Heart right ventricle (tissue), 16 donors: ENCODE data around the gene ANAPC16. TPM values are rescaled to one million over a fixed set of nuclear protein-coding genes. Genes with fewer than 3 reads are reported as not detected.
A peak's percentile ranks its signal among the peaks of the same experiment; 100 is the strongest.

Experiments used
- ATAC-seq, 8 donors: fragments of 200-7000 bp; cut with Tn5 transposase; one replicate each; pipeline ENCODE4 v1.9.1; 2020; ENCODE audit warnings: mild to moderate bottlenecking in 8 of 8, moderate library complexity in 8 of 8, moderate number of reproducible peaks in 1 of 8
- DNase-seq, 2 donors: peaks; one replicate each; pipeline ENCODE4 v3.0.0-alpha.2; 2020
- H3K27ac ChIP-seq, 10 donors: fragments of 200-600 bp; sonication (generic) in 2 of 10; one replicate each; pipeline versions ENCODE4 v1.5.0 to v1.8.0; 2020 to 2022; ENCODE audit warnings: mild to moderate bottlenecking in 3 of 10
- H3K27me3 ChIP-seq, 7 donors: fragments of 200-600 bp; one replicate each; pipeline ENCODE4 v1.8.0; 2021 to 2022; ENCODE audit warnings: mild to moderate bottlenecking in 2 of 7
- H3K36me3 ChIP-seq, 9 donors: fragments of 200-600 bp; sonication (generic) in 1 of 9; one replicate each; pipeline versions ENCODE4 v1.5.0 to v1.8.0; 2020 to 2022; ENCODE audit warnings: mild to moderate bottlenecking in 2 of 9
- H3K4me1 ChIP-seq, 9 donors: fragments of 200-600 bp; sonication (generic) in 1 of 9; one replicate each; pipeline versions ENCODE4 v1.5.0 to v1.8.0; 2020 to 2022; ENCODE audit warnings: mild to moderate bottlenecking in 4 of 9
- H3K4me3 ChIP-seq, 10 donors: fragments of 200-600 bp; sonication (generic) in 2 of 10; one replicate each; pipeline versions ENCODE4 v1.5.0 to v1.8.0; 2020 to 2022; ENCODE audit warnings: mild to moderate bottlenecking in 7 of 10, moderate library complexity in 2 of 10
- H3K9me3 ChIP-seq, 11 donors: fragments of 200-600 bp in 10 of 11; sonication (generic) in 2 of 11; one replicate each; pipeline versions ENCODE4 v1.5.0 to v1.8.0; 2013 to 2022; ENCODE audit warnings: mild to moderate bottlenecking in 2 of 11, control low read depth in 1 of 11, moderate library complexity in 1 of 11
- WGBS, 2 donors: extraction: QIAGEN DNeasy Blood & Tissue Kit; methylation state at CpG; one replicate each; pipeline ENCODE4 v1.1.7; 2013; ENCODE audit warnings: inconsistent platforms in 1 of 2; 5-methylcytosine and 5-hydroxymethylcytosine counted together
- intact Hi-C, 10 donors: fragments of 100-400 bp; cut with DNase I; formaldehyde crosslinking; loops; one replicate each; pipeline versions ENCODE4 v1.11.1 to v1.14.2; 2022
- polyA plus RNA-seq, 2 donors: library from polyadenylated mRNA; stranded (reverse); fragments of 200-250 nt; gene quantifications; one replicate each; pipeline ENCODE4 v1.2.3, GENCODE V29; 2013
- total RNA-seq, 10 donors: library from RNA; stranded (reverse); fragmentation: NEBNext Ultra II Directional in 3 of 10; extraction: Animal tissue kit (Norgen Biotek cat#: 25700) in 3 of 10; gene quantifications; one replicate each; pipeline versions ENCODE4 v1.2.1 to v1.2.4, GENCODE V29; 2021 to 2023
- TF ChIP-seq, protein P1 (sequence below), 9 donors: fragments of 200-600 bp; sonication (generic) in 2 of 9; IDR thresholded peaks; one replicate each; pipeline versions ENCODE4 v1.5.0 to v1.8.0; 2021 to 2022; ENCODE audit warnings: antibody characterized with exemption in 9 of 9, mild to moderate bottlenecking in 5 of 9, moderate library complexity in 1 of 9
- donor health status: Arrhythmogenic right ventricular cardiomyopathy.
- donor health status: ischemic (EF 13 %, LVEDD 7.1; RV severe dilation, severe dysfunction).
- donor health status: healthy with polysubstance abuse.
- donor health status: DM: no; HTN: yes; CAD: no.
- donor health status: DM: no; HTN: no; CAD: no.
- donor health status: ischemic (EF 25% LVEDD 6.9; RV normal size, moderate dysfunction).
- donor health status: ischemic (EF 25% LVEDD 5.7; RV mildly dilated, moderate dysfunction).
- donor health status: healthy.
- donor health status: DM: yes; HTN: yes; CAD: no.
- donor health status: Ischemic cardiomyopathy.
- donor health status: ischemic (EF 35%, LVEDD 5.7; RV mildly dilated, moderate dysfunction).
- donor health status: nonischemic (EF 11% LVEDD 7.7; RV severe dilation, severe dysfunction).
- donor health status: DM: yes; HTN: yes; CAD: no.
- donor health status: PGD.
- donor health status: ischemic (EF 29% LVEDD 5.4; RV normal size, mild dysfunction).
- donor health status: nonischemic (EF 23%, LVEDD 6.1; RV moderate dilation, normal function).

Gene ANAPC16
- total and polyA plus RNA-seq, 12 donors: 129 to 246 (median 206) TPM

DNA sequence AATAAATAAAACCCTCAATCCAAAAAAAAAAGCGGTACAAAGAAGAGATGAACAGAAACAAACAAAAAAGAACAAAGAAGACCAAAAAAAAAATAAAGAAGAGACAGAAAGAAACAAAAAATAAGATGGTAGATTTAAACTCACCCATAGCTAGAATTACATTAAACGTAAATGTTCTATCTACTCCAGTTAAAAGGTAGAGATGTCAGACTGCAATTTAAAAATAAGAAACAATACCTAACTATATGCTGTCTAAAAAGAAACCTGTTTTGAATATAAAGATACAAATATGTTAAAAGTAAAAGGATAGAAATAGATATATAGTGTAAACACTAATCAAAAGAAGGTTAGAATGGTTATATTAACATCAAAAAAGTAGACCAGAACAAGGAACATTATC is 31.7 kb upstream of the ANAPC16 start:
- Histone ChIP-seq H3K9me3 (peaks cover 0 to 14% (median 0%) of the 10 kb centered on the region in 11 donors), H3K4me3 (no peak overlapping the region), H3K27me3 (no peaks in the 10 kb centered on the region), H3K4me1 (peaks cover 0 to 21% (median 15%) of the 10 kb centered on the region in 9 donors), H3K36me3 (peaks cover 0 to 44% (median 0%) of the 10 kb centered on the region in 9 donors), H3K27ac (no peak overlapping the region)
- TF ChIP-seq, protein P1, sequence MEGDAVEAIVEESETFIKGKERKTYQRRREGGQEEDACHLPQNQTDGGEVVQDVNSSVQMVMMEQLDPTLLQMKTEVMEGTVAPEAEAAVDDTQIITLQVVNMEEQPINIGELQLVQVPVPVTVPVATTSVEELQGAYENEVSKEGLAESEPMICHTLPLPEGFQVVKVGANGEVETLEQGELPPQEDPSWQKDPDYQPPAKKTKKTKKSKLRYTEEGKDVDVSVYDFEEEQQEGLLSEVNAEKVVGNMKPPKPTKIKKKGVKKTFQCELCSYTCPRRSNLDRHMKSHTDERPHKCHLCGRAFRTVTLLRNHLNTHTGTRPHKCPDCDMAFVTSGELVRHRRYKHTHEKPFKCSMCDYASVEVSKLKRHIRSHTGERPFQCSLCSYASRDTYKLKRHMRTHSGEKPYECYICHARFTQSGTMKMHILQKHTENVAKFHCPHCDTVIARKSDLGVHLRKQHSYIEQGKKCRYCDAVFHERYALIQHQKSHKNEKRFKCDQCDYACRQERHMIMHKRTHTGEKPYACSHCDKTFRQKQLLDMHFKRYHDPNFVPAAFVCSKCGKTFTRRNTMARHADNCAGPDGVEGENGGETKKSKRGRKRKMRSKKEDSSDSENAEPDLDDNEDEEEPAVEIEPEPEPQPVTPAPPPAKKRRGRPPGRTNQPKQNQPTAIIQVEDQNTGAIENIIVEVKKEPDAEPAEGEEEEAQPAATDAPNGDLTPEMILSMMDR (IDR thresholded peaks at IDR 0.05): no peak
- 97 to 100% methylated on average over 2 of the region's 2 CpGs for WGBS, 2 donors
- no peak for ATAC-seq
- intact Hi-C loops: no loop called here
- no peak for DNase-seq

DNA sequence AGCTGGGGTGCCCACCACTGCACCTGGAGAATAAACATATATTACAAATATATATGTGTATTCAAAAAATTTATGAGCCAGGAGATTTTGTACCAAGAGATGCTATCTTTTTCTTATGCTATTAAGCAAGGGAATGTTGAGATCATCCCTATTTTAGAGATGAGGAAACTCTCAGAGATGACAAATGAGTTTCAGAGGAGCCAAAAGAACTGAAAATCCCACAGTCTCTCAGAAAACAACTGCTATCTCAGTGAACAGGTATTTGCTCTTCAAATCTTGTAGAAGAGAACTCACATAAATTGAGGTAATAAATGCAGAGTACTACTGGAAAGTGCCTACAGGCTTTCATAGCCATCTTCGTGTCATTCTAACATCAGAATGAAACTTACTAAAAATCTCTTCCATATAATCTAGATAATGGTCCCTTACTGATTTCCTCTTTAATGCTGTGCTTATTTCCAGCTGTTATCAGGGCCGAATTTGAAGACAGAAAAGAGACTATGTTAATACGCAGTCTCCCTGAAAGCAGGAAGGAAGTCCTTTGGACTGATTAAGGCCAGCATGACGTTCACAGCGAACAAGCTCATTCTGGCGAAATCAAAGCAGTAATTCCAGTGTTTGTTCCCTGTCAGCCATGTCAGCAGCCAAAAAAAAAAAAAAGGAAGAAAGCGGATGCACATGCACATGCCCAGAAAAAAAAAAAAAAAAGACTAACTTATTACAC is 29.4 kb upstream of the ANAPC16 start:
- 28 to 54% methylated on average over 7 of the region's 7 CpGs for WGBS, 2 donors
- no peaks in the 10 kb centered on the region for H3K27me3 ChIP-seq
- DNase-seq: peak in 1 of 2 donors; percentile 68
- peak; percentile 84 to 99 (median 96) for ATAC-seq
- H3K4me3 ChIP-seq: peak overlapping the region in 6 of 10 donors; percentile 25 to 35 (median 30)
- H3K4me1 ChIP-seq: peaks cover 0 to 21% (median 15%) of the 10 kb centered on the region in 9 donors
- H3K9me3 ChIP-seq: peaks cover 0 to 14% (median 0%) of the 10 kb centered on the region in 11 donors
- TF ChIP-seq, protein P1 (IDR thresholded peaks at IDR 0.05): no peak
- peak overlapping the region; percentile 46 to 96 (median 86) for H3K27ac ChIP-seq
- intact Hi-C loops: no loop called here
- peaks cover 0 to 48% (median 3%) of the 10 kb centered on the region in 9 donors for H3K36me3 ChIP-seq

DNA sequence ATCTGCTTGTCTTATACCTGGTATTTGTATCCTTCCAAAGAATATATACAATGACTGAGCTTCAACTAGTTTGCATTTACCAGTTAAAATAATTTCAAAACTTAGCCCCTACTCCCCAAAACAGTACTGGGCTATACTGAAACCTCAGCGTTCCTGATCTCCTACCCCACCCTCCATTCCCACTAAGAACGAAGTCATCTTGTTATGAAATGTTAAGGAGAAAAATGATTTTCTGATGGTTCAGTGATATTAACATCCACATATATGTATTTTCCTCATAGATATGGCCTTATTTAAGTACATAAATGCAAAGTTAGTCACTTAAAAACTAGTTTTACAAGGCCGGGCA is 28.9 kb upstream of the ANAPC16 start:
- peaks cover 0 to 49% (median 3%) of the 10 kb centered on the region in 9 donors for H3K36me3 ChIP-seq
- ATAC-seq (peak in 1 of 8 donors; percentile 41), DNase-seq (no peak)
- H3K27ac ChIP-seq: peak overlapping the region; percentile 16 to 96 (median 86)
- 55 to 57% methylated on average over 3 of the region's 3 CpGs for WGBS, 2 donors
- peaks cover 0 to 14% (median 0%) of the 10 kb centered on the region in 11 donors for H3K9me3 ChIP-seq
- peak overlapping the region in 6 of 10 donors; percentile 25 to 35 (median 30) for H3K4me3 ChIP-seq
- no peaks in the 10 kb centered on the region for H3K27me3 ChIP-seq
- TF ChIP-seq, protein P1 (IDR thresholded peaks at IDR 0.05): no peak
- peaks cover 0 to 21% (median 15%) of the 10 kb centered on the region in 9 donors for H3K4me1 ChIP-seq
- intact Hi-C loops: no loop called here

DNA sequence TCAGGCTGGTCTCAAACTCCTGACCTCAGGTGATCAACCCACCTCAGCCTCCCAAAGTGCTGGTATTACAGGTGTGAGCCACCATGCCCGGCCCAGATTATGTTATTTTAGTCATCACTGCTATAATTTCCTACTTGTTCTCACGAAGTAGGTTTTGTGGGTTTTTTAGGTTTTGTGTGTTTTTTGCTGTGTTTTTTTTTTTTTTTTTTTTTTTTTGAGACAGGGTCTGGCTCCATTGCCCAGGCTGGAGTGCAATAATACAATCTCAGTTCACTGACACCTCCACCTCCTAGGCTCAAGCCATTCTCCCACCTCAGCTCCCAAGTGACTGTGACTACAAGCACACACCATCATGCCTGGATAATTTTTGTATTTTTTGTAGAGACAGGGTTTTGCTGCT is 20.9 kb upstream of the ANAPC16 start:
- no peak for DNase-seq
- no peak overlapping the region for H3K4me3 ChIP-seq
- TF ChIP-seq, protein P1 (IDR thresholded peaks at IDR 0.05): no peak
- ATAC-seq: no peak
- intact Hi-C loops: no loop called here
- no peaks in the 10 kb centered on the region for H3K4me1 ChIP-seq
- no peaks in the 10 kb centered on the region for H3K9me3 ChIP-seq
- H3K27ac ChIP-seq: no peak overlapping the region
- H3K27me3 ChIP-seq: no peaks in the 10 kb centered on the region
- WGBS, 2 donors: 94 to 98% methylated on average over 2 of the region's 2 CpGs
- peaks cover 0 to 89% (median 14%) of the 10 kb centered on the region in 9 donors for H3K36me3 ChIP-seq
